GM21360 (cell line): ENCODE measurements around the gene SERPINI1.

Experiments used
- ATAC-seq: cut with Tn5 transposase; IDR thresholded peaks from one replicate; pipeline ENCODE4 v1.9.1; 2021; ENCODE audit warnings: mild to moderate bottlenecking, moderate library complexity; ENCODE audit not compliant: unreplicated experiment

The SERPINI1 gene

GRCh38 chr3:167843481-167843880 lies 108.0 kb downstream of the SERPINI1 start:
- no peak for ATAC-seq

DNA sequence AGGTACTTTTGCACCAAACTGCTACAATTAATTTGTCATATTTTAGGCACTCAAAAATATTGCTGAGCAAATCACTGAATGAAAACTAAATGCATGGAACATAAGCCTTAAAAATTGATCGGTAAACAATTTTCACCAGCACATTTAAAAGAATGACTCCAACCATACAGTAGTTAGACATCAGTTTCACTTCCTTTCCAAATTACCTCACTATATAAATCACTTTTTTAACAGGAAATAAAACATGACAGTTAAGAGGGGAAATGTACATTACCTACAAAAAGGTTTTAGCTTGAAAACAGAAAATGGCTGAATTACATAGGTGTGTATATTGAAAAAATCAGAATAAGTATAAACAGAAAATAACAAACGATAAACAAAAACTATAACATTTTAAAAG lies 108.4 kb downstream of the SERPINI1 start:
- no peak for ATAC-seq

GRCh38 chr3:167844528-167844927 lies 109.0 kb downstream of the SERPINI1 start:
- ATAC-seq = no peak

- no peak for ATAC-seq
Observed at GRCh38 chr3:167851171-167851570, 115.7 kb downstream of the SERPINI1 start.

DNA sequence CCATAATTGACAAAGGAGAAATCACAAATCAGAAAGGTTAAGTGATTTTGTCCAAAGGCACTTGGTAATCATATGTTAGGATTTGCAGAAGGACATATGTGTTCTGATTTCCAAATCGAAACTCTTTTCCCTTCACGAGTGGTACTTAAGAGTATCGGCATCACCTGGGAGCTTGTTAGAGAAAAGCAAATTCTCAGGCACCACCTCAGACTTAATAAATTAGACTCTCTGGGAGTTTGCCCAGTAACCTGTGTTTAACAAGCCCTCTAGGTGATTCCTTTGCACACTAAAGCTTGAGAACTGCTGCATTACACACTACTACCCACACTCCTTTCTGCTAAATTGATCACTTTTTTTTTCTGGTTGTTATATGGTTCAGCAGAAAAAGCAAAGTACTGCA lies 116.2 kb downstream of the SERPINI1 start:
- ATAC-seq = no peak

DNA sequence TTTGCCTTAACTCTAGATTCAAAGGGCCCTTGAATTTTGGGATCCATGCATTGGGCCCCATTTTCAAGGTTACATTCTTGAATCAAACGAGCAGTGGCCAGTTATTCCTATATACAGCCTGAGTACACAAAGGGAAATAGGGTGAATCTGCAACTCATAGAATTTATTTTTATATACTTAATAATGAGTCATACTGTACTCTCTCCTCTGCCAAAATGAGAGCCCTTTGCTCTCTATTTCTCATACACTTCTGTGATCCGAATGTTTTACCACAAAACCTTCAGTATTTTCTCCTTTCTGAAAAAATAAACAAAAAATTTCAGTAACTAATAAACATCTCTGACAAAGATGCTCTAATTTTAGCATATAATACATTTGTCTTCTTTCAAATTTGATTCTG lies 116.7 kb downstream of the SERPINI1 start:
- ATAC-seq = no peak

GRCh38 chr3:167854063-167854462 lies 118.5 kb downstream of the SERPINI1 start:
- ATAC-seq = no peak

- no peak for ATAC-seq
Observed at GRCh38 chr3:167854846-167855245, 119.3 kb downstream of the SERPINI1 start.

GRCh38 chr3:167855306-167855705 lies 119.8 kb downstream of the SERPINI1 start:
- no peak for ATAC-seq

DNA sequence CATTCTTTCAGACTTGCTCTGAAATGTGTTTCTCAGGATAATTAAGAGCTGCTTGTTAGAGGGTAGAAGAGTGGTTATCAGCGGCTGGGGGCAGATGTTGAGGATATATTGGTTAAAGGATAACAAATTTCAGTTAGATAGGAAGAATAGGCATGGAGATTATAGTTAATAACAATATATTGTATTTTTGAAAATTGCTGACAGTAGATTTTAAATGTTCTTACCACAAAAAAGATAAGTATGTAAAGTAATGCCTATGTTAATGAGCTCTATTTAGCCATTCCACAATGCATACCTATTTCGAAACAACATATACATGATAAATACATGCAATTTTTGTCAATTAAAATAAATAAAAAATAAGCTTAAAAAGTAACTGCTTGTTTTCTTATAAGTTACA lies 123.3 kb downstream of the SERPINI1 start:
- ATAC-seq = no peak

DNA sequence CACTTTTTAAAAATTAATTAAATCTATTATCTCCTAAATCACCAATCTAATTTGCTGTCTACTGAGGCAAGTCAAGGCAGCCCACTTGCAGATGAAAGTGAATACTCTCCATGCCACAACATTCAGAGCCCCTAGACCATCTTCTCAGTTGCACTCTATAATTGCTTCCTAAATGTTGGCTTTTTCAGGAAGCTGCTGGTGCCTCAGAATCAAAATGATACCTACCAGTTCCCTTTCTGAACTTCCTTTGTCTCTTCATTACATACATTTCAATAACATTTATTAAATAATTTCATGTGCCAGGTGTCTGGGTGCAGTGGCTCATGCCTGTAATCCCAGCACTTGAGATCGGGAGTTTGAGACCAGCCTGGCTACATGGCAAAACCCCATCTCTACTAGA lies 124.1 kb downstream of the SERPINI1 start:
- ATAC-seq = no peak

DNA sequence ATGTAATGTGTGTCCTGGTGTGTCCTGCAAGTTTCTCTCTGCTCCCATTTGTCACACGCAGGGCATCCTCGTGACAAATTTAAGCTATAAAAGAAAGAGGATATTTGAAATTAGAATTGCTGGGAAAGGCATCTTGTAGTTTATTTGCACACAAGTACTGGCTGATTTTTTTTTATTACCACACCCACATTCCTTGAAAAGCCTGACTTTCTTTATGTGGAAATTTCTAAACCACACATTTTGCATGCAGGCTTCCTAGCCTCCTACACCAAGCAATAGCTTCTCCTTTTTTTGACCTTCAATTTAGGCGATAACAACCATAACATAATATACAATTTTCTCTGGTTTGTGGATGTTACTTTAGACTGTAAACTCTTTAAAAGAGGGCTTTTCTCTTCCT lies 126.1 kb downstream of the SERPINI1 start:
- no peak for ATAC-seq

GRCh38 chr3:167862104-167862730 lies 126.7 kb downstream of the SERPINI1 start:
- no peak for ATAC-seq

- ATAC-seq = no peak
Observed at GRCh38 chr3:167863811-167864551, 128.5 kb downstream of the SERPINI1 start.

DNA sequence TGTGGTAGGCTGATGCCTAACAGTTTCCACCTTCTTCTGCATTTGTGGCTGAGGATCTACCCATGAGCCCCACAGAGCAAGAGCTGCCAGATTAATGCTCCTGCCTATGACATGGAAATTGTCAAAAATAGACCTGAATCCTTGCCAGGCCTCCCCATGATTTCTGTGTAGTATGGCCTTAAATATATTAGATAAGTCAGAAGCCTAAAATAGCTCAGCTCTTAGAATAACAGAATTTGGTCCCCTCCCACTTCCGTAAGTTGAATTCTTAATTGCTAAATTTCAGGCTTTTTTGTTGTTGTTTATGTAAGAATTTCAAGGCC lies 129.0 kb downstream of the SERPINI1 start:
- no peak for ATAC-seq

DNA sequence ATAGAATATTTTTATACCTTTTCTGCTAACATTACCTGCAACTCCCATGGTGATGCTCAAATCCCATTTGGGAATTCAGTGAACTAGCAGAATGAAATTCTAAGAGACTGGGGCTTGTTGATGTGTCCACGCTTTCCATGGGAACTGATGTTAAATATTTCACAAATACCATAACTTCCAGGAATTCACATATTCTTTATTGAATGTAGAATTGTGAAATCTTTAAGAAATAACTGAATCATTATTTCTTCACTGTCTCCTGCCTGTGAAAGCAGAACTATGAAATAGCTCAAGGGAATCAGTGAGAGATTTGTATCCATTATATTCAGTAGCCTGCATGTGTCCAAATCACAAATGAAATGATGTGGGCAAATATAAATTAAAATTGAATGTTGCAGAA lies 130.8 kb downstream of the SERPINI1 start:
- ATAC-seq = no peak

GRCh38 chr3:167867981-167868380 lies 132.5 kb downstream of the SERPINI1 start:
- no peak for ATAC-seq

GRCh38 chr3:167870181-167870580 lies 134.7 kb downstream of the SERPINI1 start:
- ATAC-seq = no peak

- ATAC-seq = no peak
Observed at GRCh38 chr3:167870759-167871158, 135.2 kb downstream of the SERPINI1 start.

GRCh38 chr3:167872032-167872431 lies 136.5 kb downstream of the SERPINI1 start:
- no peak for ATAC-seq

- no peak for ATAC-seq
Observed at GRCh38 chr3:167872941-167873340, 137.4 kb downstream of the SERPINI1 start.

GRCh38 chr3:167874671-167875372 lies 139.3 kb downstream of the SERPINI1 start:
- no peak for ATAC-seq
